ENCODE results near the gene CENPF. TPM values are rescaled to one million over a fixed set of nuclear protein-coding genes. Genes with fewer than 3 reads are reported as not detected.
"Not testable (repeated sequence)": the region's sequence is repeated elsewhere in the genome, so short reads cannot be mapped to it uniquely, and the experiment has no call there.

The CENPF gene
- total RNA-seq, 1 experiment from 2014 or later: 76.7 TPM

DNA sequence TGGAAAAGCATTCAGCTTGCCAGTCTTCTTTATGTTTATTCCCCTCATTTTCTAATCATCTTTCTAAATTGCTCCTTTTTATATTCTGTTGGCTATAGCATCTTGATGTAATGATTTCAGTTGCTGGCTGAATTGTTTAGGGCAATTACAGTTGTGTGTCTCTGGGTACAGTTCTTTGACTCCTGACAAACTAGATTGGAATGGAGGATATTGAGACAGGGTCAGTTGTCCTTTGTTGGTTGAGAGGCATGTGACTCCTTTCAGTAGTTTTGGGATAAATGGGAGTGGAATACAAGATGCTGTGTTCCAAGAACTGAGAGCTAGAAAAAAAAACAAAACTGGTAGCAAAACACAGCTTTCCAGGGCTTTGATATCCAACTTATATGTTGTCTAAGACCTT, 1.5 kb downstream of the CENPF start:
- H3K4me3 ChIP-seq (ENCODE audit: insufficient read depth, low read depth, low read length): peak overlapping the region; percentile 97

DNA sequence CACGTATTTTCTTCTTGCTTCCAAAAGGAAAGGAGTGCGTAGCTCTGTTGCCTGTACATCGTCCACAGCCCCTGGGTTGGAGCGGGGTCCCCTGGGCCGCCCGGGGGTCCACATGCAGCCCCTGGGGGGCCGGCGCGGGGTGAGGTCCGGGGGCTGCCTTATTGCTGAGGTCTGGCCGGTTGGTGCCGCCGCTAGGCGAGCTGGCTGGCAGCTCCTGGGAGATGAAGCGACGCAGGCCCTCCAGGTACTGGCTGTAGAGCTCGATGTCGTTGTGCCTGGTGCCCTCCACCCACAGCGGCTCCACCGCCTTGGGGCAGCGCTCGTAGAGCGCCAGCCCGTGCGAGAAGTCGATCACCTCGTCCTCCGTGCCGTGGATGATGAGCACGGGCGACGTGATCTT, 2.5 kb downstream of the CENPF start:
- not testable (repeated sequence) for H3K36me3 ChIP-seq (replicated peaks; ENCODE audit: control insufficient read depth, insufficient read depth, low read length); DNase-seq; H3K27me3 ChIP-seq (ENCODE audit: control insufficient read depth, insufficient read depth, low read length); H3K4me3 ChIP-seq (ENCODE audit: insufficient read depth, low read depth, low read length)

More for the DNA sequence above, 1.5 kb downstream of the CENPF start:
- H3K27me3 ChIP-seq (ENCODE audit: control insufficient read depth, insufficient read depth, low read length): no peaks in the 10 kb centered on the region
- peak; percentile 22 for DNase-seq
- no peaks in the 10 kb centered on the region for H3K36me3 ChIP-seq (replicated peaks; ENCODE audit: control insufficient read depth, insufficient read depth, low read length)

DNA sequence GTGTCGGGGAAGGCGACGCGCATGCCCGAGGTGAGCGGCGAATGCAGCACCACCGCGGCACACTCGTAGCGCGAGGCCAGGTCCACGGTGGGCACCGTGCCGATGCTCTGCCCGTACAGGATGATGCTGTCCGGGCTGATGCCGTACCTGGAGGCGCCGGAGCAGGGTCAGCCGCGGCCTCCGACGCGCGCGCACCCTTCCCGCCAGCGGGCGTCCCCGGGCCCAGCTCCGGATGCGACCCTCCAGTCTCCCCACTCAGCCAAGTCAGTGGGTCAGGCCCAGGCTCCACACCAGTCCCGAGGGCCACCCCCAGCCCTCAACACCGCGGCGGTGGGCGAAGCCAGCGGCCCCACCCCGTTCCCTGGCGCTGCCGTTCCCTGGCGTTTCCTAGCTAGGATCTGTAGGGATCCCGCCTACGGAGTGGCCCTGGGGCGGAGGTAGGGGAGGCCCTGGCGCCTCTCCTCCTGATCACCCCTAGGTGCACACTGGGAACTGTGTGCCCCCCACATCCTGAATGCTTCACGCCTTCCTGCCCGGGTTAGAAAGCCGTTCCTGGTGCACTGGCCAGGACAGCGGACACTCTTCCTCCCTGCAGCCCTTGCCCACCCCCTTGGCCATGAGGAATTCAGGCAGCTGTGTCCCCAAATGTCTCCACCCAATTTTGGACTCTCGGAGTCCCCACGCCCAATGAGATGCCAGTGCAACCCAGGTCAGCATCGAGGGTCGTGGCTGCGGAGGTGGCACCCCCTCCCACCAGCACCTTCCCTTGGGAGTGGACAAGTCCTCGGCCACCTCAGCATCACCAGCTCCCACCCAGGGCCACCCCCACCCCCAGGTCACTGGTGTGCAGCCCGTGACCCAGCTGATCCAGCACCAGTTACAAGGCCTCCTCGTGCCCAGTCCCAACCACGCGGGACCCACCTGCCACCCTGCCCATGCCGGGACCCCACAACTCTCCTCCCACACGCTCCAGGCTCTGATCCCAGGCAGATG, 3.2 kb downstream of the CENPF start:
- not testable (repeated sequence) for H3K4me3 ChIP-seq (ENCODE audit: insufficient read depth, low read depth, low read length); H3K27me3 ChIP-seq (ENCODE audit: control insufficient read depth, insufficient read depth, low read length); H3K36me3 ChIP-seq (replicated peaks; ENCODE audit: control insufficient read depth, insufficient read depth, low read length)
- peak; percentile 19 for DNase-seq

DNA sequence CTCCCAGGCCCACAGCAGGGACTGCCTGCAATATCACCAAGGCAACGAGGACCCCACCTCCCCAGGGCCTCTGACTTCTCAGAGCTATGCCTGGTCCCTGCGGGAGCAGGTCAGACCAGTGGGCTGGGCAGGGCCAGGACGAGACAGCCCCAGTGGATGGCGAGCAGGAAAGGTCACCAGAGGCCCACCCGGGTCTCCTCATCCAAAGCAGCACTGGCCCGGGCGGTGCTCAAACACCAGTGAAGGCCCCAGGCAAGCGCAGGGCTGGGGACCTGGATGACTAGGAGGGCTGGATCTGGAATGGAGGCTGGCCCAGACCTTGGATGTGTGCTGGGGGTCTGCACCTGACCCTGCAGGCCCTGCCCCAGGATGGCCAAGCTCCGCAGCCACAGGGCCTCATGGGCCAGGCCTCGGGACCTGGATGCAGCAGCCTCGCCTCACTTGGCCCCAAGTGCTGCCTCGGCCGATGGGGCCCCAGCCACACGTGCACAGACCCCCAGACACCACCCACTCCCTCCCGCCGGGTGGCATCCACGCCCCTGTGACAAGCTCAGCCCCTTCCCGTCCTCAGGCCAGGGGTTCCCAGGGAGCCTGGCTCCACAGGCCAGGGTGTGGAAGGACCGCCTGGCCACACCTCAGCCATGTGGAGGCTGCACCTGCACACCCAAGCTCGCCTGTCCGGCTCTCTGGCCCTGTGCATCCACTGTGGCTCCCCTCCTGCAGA, 4.7 kb downstream of the CENPF start:
- H3K4me3 ChIP-seq (ENCODE audit: insufficient read depth, low read depth, low read length); H3K27me3 ChIP-seq (ENCODE audit: control insufficient read depth, insufficient read depth, low read length); H3K36me3 ChIP-seq (replicated peaks; ENCODE audit: control insufficient read depth, insufficient read depth, low read length); DNase-seq: not testable (repeated sequence)

DNA sequence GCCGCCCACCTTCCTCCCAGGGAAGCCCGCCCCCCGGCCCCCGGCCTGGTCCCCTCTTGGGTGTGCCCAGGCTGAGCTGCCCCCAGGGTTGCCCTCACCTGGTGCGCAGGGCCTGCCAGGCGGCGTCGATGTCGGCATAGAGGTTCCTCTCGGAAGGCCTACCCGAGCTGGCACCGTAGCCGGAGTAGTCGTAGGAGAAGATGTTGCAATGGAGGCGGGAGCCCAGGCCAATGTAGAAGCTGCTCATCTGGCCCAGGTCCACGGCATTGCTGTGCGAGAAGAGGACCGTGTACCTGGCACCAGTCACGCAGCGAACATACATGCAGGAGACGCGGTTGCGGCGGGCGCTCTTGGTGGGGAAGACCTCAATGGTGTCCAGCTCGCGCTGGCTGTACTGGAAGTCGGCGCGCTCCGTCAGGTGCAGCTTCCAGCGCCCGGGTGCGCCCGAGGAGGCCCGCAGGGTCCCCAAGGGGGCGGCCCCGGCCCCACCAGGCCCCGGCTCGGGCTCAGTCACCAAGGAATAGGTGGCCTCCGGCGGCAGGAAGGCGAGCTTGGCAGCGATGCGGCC, 5.3 kb downstream of the CENPF start:
- H3K27me3 ChIP-seq (ENCODE audit: control insufficient read depth, insufficient read depth, low read length); H3K4me3 ChIP-seq (ENCODE audit: insufficient read depth, low read depth, low read length); DNase-seq; H3K36me3 ChIP-seq (replicated peaks; ENCODE audit: control insufficient read depth, insufficient read depth, low read length): not testable (repeated sequence)

DNA sequence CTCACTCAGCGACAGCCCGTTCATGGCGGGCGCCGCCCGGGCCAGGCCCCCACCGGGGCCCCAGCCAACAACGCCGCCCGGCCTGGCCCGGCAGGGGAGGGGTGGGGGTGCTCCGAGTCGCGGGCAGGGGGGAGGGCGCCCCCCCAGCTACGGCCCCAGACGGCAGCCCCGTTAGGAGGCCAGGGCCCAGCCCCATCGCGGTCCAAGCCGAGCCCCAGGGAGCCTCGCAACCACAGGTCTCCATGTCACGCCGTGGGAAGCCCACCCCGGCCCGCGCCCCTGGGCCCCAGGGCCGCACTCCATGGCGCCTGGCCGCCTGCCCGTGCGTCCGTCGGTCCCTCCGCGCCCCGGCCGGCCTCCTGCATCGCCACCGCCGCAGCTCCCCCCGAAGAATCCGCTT, 5.8 kb downstream of the CENPF start:
- not testable (repeated sequence) for H3K27me3 ChIP-seq (ENCODE audit: control insufficient read depth, insufficient read depth, low read length); H3K36me3 ChIP-seq (replicated peaks; ENCODE audit: control insufficient read depth, insufficient read depth, low read length); H3K4me3 ChIP-seq (ENCODE audit: insufficient read depth, low read depth, low read length)
- DNase-seq: peak; percentile 32

DNA sequence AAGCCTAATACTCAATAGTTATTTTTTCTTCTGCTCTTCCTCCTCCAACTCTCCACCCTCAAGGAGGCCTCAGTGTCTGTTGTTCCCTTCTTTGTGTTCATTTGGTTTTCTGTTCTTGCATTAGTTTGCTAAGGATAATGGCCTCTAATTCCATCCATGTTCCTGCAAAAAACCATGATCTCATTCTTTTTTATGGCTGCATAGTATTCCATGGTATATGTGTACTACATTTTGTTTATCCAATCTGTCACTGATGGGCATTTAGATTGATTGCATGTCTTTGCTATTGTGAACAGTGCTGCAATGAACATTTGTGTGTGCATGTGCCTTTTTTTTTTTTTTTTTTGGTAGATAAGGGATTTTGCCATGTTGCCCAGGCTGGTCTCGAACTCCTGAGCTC, 6.7 kb downstream of the CENPF start:
- Histone ChIP-seq H3K27me3 (ENCODE audit: control insufficient read depth, insufficient read depth, low read length) (no peaks in the 10 kb centered on the region), H3K4me3 (ENCODE audit: insufficient read depth, low read depth, low read length) (no peak overlapping the region), H3K36me3 (replicated peaks; ENCODE audit: control insufficient read depth, insufficient read depth, low read length) (0 out of 2 replicates have a peak, but pooled peaks cover 3% of the 10 kb centered on the region)
- DNase-seq: no peak

DNA sequence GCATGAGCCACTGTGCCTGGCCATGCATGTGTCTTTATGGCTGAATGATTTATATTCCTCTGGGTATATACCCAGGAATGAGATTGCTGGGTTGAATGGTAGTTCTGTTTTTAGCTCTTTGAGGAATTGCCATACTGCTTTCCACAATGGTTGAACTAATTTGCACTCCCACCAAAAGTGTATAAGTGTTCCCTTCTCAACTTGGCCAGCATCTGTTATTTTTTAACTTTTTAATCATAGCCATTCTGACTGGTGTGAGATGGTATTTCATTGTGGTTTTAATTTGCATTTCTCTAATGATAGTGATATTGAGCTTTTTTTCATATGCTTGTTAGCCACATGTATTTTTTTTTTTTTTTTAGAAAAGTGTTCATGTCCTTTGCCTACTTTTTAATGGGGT, 7.1 kb downstream of the CENPF start:
- not testable (repeated sequence) for H3K27me3 ChIP-seq (ENCODE audit: control insufficient read depth, insufficient read depth, low read length); H3K4me3 ChIP-seq (ENCODE audit: insufficient read depth, low read depth, low read length); H3K36me3 ChIP-seq (replicated peaks; ENCODE audit: control insufficient read depth, insufficient read depth, low read length); DNase-seq

DNA sequence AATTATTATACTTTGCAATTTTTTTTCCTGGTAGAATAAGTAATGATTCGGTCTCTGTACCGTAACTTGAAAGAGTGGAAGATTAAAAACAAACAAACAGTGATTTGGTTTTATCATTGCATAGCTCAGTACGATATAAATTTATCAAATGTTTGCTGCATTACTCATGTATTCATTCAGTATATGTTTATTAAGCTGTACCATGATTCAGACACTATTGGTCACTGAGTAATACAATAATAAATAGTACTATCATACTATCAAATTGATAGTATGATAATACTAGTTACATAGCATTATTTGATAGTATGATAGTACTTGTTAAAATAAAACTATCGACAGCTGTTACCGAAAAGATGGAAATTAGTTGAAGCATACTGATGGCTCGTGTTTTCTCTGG, 12.1 kb downstream of the CENPF start:
- H3K27me3 ChIP-seq (ENCODE audit: control insufficient read depth, insufficient read depth, low read length): no peaks in the 10 kb centered on the region
- peaks cover 21% of the 10 kb centered on the region for H3K36me3 ChIP-seq (replicated peaks; ENCODE audit: control insufficient read depth, insufficient read depth, low read length)
- no peak overlapping the region for H3K4me3 ChIP-seq (ENCODE audit: insufficient read depth, low read depth, low read length)
- no peak for DNase-seq

DNA sequence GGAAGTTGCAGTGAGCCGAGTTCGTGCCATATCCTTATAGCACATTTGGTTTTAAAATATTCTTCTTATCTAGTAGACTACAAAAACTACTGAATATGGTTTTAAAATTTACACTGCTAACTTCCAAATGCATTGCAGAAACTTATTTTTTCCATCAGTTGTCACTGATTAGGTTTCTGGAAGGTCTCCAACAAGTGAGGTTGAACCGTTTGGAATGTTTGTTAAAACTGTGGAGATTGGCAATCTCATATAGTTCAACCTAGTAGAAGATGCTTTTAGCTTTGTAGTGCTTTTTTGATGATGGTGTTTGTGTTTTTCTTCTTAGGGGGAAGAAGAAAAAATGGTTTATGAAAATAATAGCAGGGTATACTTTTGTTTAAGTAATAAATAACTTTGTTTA, 12.9 kb downstream of the CENPF start:
- Histone ChIP-seq H3K4me3 (ENCODE audit: insufficient read depth, low read depth, low read length) (no peak overlapping the region), H3K27me3 (ENCODE audit: control insufficient read depth, insufficient read depth, low read length) (no peaks in the 10 kb centered on the region), H3K36me3 (replicated peaks; ENCODE audit: control insufficient read depth, insufficient read depth, low read length) (peaks cover 28% of the 10 kb centered on the region)
- no peak for DNase-seq

DNA sequence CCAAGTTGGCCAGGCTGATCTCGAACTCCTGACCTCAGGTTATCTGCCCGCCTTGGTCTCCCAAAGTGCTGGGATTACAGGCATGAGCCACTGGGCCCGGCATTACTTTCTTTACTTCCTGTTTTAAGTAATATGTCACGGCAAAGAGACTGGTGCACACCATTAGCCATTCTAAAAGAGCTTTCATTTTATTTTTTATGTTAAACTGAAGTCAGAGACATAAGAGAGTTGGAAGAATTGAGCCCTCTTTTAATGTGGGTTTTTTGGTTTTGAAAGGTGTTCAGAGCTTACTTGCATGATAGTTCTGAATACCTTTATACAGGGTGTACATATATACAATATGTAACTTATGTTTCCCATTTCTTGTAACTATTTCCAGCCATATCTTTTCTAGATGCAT, 14.3 kb downstream of the CENPF start:
- Histone ChIP-seq H3K4me3 (ENCODE audit: insufficient read depth, low read depth, low read length) (no peak overlapping the region), H3K27me3 (ENCODE audit: control insufficient read depth, insufficient read depth, low read length) (no peaks in the 10 kb centered on the region), H3K36me3 (replicated peaks; ENCODE audit: control insufficient read depth, insufficient read depth, low read length) (peaks cover 40% of the 10 kb centered on the region)
- DNase-seq: no peak

DNA sequence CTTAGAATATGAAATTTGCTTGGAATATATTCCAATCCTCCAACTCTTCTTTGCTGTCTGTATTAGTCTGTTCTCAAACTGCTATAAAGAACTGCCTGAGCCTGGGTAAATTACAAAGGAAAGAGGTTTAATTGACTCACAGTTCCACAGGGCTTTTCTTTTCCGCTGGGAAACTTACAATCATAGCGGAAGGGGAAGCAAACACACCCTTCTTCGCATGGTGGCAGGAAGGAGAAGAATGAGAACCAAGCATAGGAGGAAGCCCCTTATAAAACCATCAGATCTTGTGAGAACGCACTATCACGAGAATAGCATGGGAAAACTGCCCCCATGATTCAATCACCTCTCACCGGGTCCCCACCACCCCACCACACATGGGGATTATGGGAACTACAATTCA, 14.8 kb downstream of the CENPF start:
- H3K36me3 ChIP-seq (replicated peaks; ENCODE audit: control insufficient read depth, insufficient read depth, low read length): peaks cover 41% of the 10 kb centered on the region
- H3K4me3 ChIP-seq (ENCODE audit: insufficient read depth, low read depth, low read length): no peak overlapping the region
- no peak for DNase-seq
- H3K27me3 ChIP-seq (ENCODE audit: control insufficient read depth, insufficient read depth, low read length): no peaks in the 10 kb centered on the region

DNA sequence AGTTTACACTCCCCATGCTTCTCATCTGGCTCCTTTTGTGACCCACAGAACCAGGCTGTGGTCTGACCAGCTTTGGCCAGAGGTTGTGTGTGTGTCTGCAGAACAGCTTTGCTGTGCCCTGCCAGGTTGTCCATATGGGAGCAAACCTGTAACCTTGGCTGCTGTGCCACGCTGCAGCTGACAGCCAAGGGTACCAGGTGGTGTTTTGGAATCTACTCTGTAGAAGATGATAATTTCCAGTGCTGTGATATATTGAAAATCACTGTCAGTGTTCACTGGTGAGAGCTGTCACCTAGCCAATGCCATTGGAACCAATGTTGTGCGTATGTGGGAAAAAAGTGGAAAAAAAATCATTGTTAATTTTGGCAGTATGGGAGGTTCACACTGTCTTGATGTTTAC, 18.2 kb downstream of the CENPF start:
- H3K36me3 ChIP-seq (replicated peaks; ENCODE audit: control insufficient read depth, insufficient read depth, low read length): peaks cover 40% of the 10 kb centered on the region
- DNase-seq: no peak
- no peak overlapping the region for H3K4me3 ChIP-seq (ENCODE audit: insufficient read depth, low read depth, low read length)
- no peaks in the 10 kb centered on the region for H3K27me3 ChIP-seq (ENCODE audit: control insufficient read depth, insufficient read depth, low read length)

DNA sequence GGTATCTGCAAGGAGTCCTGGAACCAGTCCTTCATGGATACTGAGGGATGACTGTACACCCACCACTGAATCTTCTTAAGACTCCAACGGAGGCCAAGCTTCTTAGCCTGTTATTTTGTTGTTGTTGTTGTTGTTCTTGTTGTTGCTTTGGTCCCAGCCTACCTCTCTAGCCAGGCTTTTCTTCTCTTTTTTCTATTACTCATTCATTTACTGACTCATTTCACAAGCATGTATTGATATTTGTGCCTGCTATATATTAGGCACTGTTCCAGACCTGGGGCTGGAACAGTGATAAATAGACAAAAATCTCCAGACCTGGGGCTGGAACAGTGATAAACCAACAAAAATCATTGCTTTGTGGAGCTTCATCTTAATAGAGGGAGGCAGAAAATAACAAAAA, 20.4 kb downstream of the CENPF start:
- no peak for DNase-seq
- H3K4me3 ChIP-seq (ENCODE audit: insufficient read depth, low read depth, low read length): no peak overlapping the region
- no peaks in the 10 kb centered on the region for H3K27me3 ChIP-seq (ENCODE audit: control insufficient read depth, insufficient read depth, low read length)
- H3K36me3 ChIP-seq (replicated peaks; ENCODE audit: control insufficient read depth, insufficient read depth, low read length): peaks cover 36% of the 10 kb centered on the region

DNA sequence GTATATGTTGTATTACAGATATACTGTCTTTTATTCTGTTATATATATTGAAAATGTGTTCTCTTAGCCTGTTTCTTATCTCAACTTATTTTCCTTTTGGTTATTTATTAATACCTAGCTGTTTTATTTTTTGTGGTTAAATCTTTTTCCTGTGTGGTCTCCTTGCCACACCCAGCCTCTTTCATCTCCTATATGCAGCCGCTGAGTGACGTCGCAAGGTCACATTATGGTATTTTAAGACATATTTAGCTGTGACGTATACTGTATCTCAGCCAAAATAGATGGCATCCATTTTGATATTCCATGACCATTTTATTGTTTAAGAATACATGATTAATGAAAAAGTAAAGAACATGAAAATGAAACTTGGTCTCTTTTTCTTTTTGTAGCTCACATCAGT, 29.1 kb downstream of the CENPF start:
- peaks cover 45% of the 10 kb centered on the region for H3K36me3 ChIP-seq (replicated peaks; ENCODE audit: control insufficient read depth, insufficient read depth, low read length)
- DNase-seq: no peak

More for the DNA sequence above, 29.1 kb downstream of the CENPF start:
- Histone ChIP-seq H3K27me3 (ENCODE audit: control insufficient read depth, insufficient read depth, low read length) (no peaks in the 10 kb centered on the region), H3K4me3 (ENCODE audit: insufficient read depth, low read depth, low read length) (no peak overlapping the region)

Measured in H7 (cell line).